Progenitor cell of endocrine pancreas (in vitro differentiated cells): ENCODE data around the gene IRF9. TPM values are rescaled to one million over a fixed set of nuclear protein-coding genes. Genes with fewer than 3 reads are reported as not detected.

Experiments
- DNase-seq: peaks from one replicate; pipeline ENCODE4 v3.0.0; 2021; ENCODE audit warnings: low spot score; ENCODE audit not compliant: unreplicated experiment
- H3K27ac Mint-ChIP-seq: 2 replicates; pipeline ENCODE4 v1.8.0; 2021; ENCODE audit warnings: mild to moderate bottlenecking, moderate library complexity, mixed read lengths
- H3K27me3 Mint-ChIP-seq: 2 replicates; pipeline ENCODE4 v1.8.0; 2021; ENCODE audit warnings: mixed read lengths
- H3K36me3 Mint-ChIP-seq: 2 replicates; pipeline ENCODE4 v1.8.0; 2022; ENCODE audit warnings: mixed read lengths; ENCODE audit not compliant: insufficient read depth
- H3K4me1 Mint-ChIP-seq: 2 replicates; pipeline ENCODE4 v1.8.0; 2021; ENCODE audit warnings: low read depth, mixed read lengths
- H3K4me3 Mint-ChIP-seq: 2 replicates; pipeline ENCODE4 v1.8.0; 2021; ENCODE audit warnings: low read depth, mild to moderate bottlenecking, moderate library complexity, mixed read lengths
- H3K9me3 Mint-ChIP-seq: 2 replicates; pipeline ENCODE4 v1.8.0; 2021; ENCODE audit warnings: low read depth, mixed read lengths
- total RNA-seq: library from RNA; stranded (reverse); gene quantifications from 2 replicates; pipeline ENCODE4 v1.2.1, GENCODE V29; 2021
- TF ChIP-seq, protein P1 (sequence below): fragments of 200-600 bp; sonication (generic); IDR thresholded peaks from one replicate; pipeline ENCODE4 v1.5.0; 2021; ENCODE audit warnings: antibody characterized with exemption, mild to moderate bottlenecking; ENCODE audit not compliant: unreplicated experiment

Gene IRF9
- total RNA-seq, 1 donor from 2014 or later, result 57.4 TPM

DNA sequence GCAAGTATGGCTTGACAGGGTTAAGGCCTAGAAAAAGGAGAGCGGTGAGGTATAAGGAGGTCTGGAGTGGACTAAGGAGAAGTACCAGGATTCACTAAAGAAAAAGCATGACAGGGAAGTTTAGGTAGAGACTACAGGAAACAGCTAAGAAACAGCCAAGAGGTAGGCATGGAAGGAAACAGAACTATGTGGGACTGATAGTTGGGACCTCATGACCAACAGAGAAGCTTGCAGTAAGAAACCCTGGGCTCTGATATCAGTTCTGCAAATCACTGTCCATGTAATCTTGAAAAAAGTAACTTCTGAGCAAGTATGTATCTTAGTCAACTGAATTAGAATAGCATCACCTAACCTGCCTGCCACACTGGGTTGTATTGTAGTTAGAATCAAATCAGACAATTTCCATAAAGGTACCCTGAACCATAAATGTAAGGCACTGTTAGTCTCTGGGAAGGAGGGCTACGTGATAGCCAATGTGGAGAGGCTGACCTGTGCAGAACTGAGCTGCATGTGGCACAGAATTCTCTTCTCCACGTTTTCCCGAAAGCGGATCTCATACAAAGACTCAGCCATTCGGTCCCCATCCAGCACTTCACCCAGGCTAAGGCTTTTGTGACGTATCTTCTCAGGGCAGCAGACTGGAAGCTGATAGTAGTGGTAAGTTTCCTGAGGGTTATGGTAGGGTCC is 33.3 kb downstream of the IRF9 start:
- Mint-ChIP-seq H3K4me1 (peaks cover 18% of the 10 kb centered on the region), H3K27me3 (no peaks in the 10 kb centered on the region), H3K4me3 (peak overlapping the region; percentile 91), H3K36me3 (peaks cover 22% of the 10 kb centered on the region), H3K27ac (no peak overlapping the region), H3K9me3 (no peaks in the 10 kb centered on the region)
- DNase-seq, result no peak
- TF ChIP-seq, protein P1, sequence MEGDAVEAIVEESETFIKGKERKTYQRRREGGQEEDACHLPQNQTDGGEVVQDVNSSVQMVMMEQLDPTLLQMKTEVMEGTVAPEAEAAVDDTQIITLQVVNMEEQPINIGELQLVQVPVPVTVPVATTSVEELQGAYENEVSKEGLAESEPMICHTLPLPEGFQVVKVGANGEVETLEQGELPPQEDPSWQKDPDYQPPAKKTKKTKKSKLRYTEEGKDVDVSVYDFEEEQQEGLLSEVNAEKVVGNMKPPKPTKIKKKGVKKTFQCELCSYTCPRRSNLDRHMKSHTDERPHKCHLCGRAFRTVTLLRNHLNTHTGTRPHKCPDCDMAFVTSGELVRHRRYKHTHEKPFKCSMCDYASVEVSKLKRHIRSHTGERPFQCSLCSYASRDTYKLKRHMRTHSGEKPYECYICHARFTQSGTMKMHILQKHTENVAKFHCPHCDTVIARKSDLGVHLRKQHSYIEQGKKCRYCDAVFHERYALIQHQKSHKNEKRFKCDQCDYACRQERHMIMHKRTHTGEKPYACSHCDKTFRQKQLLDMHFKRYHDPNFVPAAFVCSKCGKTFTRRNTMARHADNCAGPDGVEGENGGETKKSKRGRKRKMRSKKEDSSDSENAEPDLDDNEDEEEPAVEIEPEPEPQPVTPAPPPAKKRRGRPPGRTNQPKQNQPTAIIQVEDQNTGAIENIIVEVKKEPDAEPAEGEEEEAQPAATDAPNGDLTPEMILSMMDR, result no peak

GRCh38 chr14:24194873-24195185 is 33.8 kb downstream of the IRF9 start:
- Mint-ChIP-seq H3K4me1 (peaks cover 17% of the 10 kb centered on the region), H3K9me3 (no peaks in the 10 kb centered on the region), H3K27ac (peak overlapping the region; percentile 77), H3K36me3 (peaks cover 23% of the 10 kb centered on the region), H3K4me3 (peak overlapping the region; percentile 91), H3K27me3 (no peaks in the 10 kb centered on the region)
- TF ChIP-seq, protein P1, result no peak
- DNase-seq, result no peak

DNA sequence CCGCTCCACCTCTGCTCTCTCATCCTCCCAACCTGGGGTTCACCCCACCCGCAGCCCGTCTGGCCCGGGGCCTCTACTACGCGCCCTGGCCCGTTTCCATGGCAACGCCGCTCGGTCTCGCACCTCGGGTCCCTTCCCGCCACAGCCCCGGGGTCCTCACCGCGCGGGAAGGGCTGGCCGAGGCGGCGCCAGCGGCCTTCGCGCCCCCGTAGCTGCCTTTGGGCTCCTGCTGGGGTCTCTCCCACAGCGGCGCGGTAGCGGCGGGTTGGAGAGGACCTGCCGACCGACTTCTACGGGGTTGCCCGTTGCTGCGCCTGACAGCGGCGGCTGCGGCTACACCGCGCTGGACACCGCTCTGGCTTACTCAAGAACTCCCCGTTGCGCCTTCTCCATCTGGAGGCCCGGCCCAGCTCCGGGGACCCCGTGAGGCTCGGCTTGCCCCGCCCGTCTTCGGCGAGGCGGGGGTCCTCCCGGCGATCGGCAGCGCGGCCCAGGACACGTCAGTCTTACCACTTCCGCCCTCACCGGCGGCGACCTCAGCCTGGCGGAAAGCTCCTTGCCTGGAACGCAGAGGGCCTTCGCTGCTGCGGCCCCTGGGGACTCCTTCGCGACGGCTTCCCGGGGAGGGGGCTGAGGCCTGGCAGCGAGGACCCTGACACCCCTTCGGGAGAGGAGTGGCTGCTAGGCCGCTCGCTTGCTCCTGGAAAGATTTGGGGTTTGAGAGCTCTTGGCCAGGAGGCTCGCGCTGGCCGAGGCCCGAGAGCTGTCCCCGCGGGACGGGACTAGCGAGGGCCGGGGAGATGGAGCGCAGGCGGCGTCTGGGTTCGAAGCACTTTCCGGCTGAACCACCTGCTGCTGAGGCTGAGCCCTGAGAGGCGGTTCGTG is 34.4 kb downstream of the IRF9 start, which contains the start of gene TM9SF1:
Gene TM9SF1 (minus strand): TSS at position 256 of the 885 bp plus-strand sequence. CDS start 422 bp downstream, outside the sequence.
- Mint-ChIP-seq H3K27me3 (no peaks in the 10 kb centered on the region), H3K4me1 (peaks cover 17% of the 10 kb centered on the region), H3K36me3 (peaks cover 24% of the 10 kb centered on the region), H3K9me3 (no peaks in the 10 kb centered on the region), H3K4me3 (peak within 1 kb of the TSS; percentile 91), H3K27ac (peak within 1 kb of the TSS; percentile 97)
- TF ChIP-seq, protein P1, result no peak
- DNase-seq, result peak; percentile 63

DNA sequence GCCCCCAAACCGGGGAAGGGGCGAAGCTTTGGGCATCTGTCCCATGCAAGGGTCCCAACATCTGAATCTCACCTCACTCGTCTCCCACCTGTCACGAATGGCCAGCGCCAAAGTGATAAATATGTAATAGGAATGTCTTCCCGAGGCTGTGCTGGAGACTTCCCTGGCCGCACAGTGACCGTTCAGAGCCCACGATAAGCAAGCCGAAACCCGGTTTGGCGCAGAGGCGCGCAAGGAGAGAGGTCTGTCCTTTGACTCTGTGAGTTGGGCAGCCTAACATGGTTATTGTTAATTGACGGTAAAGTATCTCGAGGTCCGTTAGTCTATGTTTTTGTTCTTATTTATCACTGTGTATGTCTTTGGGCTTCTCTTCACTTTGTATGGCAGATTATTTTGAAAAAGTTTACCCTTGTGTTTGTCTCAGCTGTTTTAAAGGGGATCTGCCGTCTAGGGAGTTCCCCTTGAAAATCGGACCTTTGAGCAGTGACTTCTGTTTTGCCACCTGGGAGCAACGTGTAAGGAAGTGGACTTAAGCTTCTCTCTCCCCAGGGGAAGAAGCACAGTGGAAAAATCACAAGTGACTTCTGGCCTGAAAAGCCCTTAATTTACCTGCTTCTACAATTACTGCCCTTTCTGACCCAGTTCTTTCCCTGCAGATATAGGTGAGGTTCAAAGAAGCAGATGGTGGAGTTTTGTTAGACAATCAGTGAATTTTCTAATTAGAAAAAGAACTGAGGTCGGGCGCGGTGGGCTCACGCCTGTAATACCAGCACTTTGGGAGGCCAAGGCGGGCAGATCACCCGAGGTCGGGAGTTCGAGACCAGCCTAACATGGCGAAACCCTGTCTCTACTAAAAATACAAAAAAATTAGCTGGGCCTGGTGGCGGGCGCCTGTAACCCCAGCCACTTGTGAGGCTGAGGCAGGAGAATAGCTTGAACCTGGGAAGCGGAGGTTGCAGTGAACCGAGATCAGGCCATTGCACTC is 35.3 kb downstream of the IRF9 start:
- H3K27me3 Mint-ChIP-seq, result no peaks in the 10 kb centered on the region
- no peak for DNase-seq
- peaks cover 23% of the 10 kb centered on the region for H3K36me3 Mint-ChIP-seq
- H3K4me1 Mint-ChIP-seq, result peaks cover 17% of the 10 kb centered on the region
- TF ChIP-seq, protein P1, result no peak
- H3K27ac Mint-ChIP-seq, result peak overlapping the region; percentile 97
- peak overlapping the region; percentile 91 for H3K4me3 Mint-ChIP-seq
- peaks cover under 1% of the 10 kb centered on the region for H3K9me3 Mint-ChIP-seq
